Heart left ventricle (tissue), 13 donors: ENCODE measurements around the gene CD59.

Experiments used
- CTCF ChIP-seq, 12 donors: fragments of 200-600 bp; sonication (generic) in 4 of 12; IDR thresholded peaks; one replicate each; pipeline versions ENCODE4 v1.5.0 to v1.8.0; 2018 to 2022; ENCODE audit warnings: antibody characterized with exemption in 12 of 12, mild to moderate bottlenecking in 5 of 12
- POLR2A ChIP-seq, 2 donors: fragments of 450-650 bp; IDR thresholded peaks; one replicate each; pipeline ENCODE4 v1.6.1; 2017; ENCODE audit warnings: antibody characterized with exemption in 2 of 2, mild to moderate bottlenecking in 2 of 2, moderate library complexity in 2 of 2
- donor health status: ischemic (EF 13 %, LVEDD 7.1; RV severe dilation, severe dysfunction).
- donor health status: DM: no; HTN: yes; CAD: no.
- donor health status: DM: no; HTN: no; CAD: no.
- donor health status: ischemic (EF 25% LVEDD 6.9; RV normal size, moderate dysfunction).
- donor health status: ischemic (EF 25% LVEDD 5.7; RV mildly dilated, moderate dysfunction).
- donor health status: ischemic (EF 35%, LVEDD 5.7; RV mildly dilated, moderate dysfunction).
- donor health status: nonischemic (EF 11% LVEDD 7.7; RV severe dilation, severe dysfunction).
- donor health status: DM: yes; HTN: yes; CAD: no.
- donor health status: PGD.
- donor health status: ischemic (EF 29% LVEDD 5.4; RV normal size, mild dysfunction).
- donor health status: nonischemic (EF 23%, LVEDD 6.1; RV moderate dilation, normal function).

GRCh38 chr11:33695051-33695566 is 41.1 kb downstream of the CD59 start:
- TF ChIP-seq CTCF (IDR thresholded peaks at IDR 0.05) (no peak), POLR2A (IDR thresholded peaks at IDR 0.05) (no peak)
